Keratinocyte (primary cell): Measurements from ENCODE around the gene MYBPC3. TPM values are rescaled to one million over a fixed set of nuclear protein-coding genes. Genes with fewer than 3 reads are reported as not detected.

ENCODE experiments used
- DNase-seq: peaks from one replicate; pipeline ENCODE4 v3.0.0-alpha.2; 2011; ENCODE audit warnings: low read depth, missing footprints, low spot score
- FAIRE-seq: peaks from 2 replicates; lab custom pipeline; 2011; peaks lifted over from hg19 to GRCh38; lab: Jason Lieb, UNC
- H2AFZ ChIP-seq: 2 replicates; pipeline ENCODE4 v1.6.0; 2012; ENCODE audit warnings: low read length, control low read depth, inconsistent platforms; ENCODE audit not compliant: control insufficient read depth
- H3K27ac ChIP-seq: 2 replicates; pipeline ENCODE4 v1.5.1; 2011; ENCODE audit warnings: low read length; ENCODE audit not compliant: control insufficient read depth, insufficient read depth
- H3K27me3 ChIP-seq: 3 replicates; pipeline ENCODE4 v1.6.0; 2011; ENCODE audit warnings: low read length; ENCODE audit not compliant: control insufficient read depth, insufficient read depth; ENCODE audit errors: extremely low read depth
- H3K36me3 ChIP-seq, 2 experiments: 2 replicates in 1 of 2; 3 replicates in 1 of 2; pipeline ENCODE4 v1.5.1; 2011; ENCODE audit warnings: low read length in 2 of 2, mild to moderate bottlenecking in 1 of 2; ENCODE audit not compliant: control insufficient read depth in 2 of 2, insufficient read depth in 2 of 2; ENCODE audit errors: extremely low read depth in 1 of 2
- H3K4me1 ChIP-seq: 3 replicates; pipeline ENCODE4 v1.5.1; 2011; ENCODE audit warnings: low read length; ENCODE audit not compliant: control insufficient read depth, insufficient read depth; ENCODE audit errors: extremely low read depth
- H3K4me2 ChIP-seq: 3 replicates; pipeline ENCODE4 v1.6.0; 2011; ENCODE audit warnings: low read depth, low read length; ENCODE audit not compliant: control insufficient read depth, insufficient read depth; ENCODE audit errors: extremely low read depth
- H3K4me3 ChIP-seq, 3 experiments: fragments of 200-600 bp in 1 of 3; sonication (generic) in 1 of 3; 2 replicates in 2 of 3; 3 replicates in 1 of 3; pipeline ENCODE4 v1.5.1; 2011 to 2016; ENCODE audit warnings: low read length in 3 of 3, mild to moderate bottlenecking in 3 of 3, control low read depth in 2 of 3, inconsistent platforms in 1 of 3, low read depth in 1 of 3, mixed read lengths in 1 of 3, mixed run types in 1 of 3, moderate library complexity in 1 of 3; ENCODE audit not compliant: control insufficient read depth in 2 of 3, insufficient read depth in 2 of 3; ENCODE audit errors: extremely low read depth in 1 of 3
- H3K79me2 ChIP-seq: 2 replicates; pipeline ENCODE4 v1.6.0; 2012; ENCODE audit warnings: low read length; ENCODE audit not compliant: control insufficient read depth, insufficient read depth
- H3K9ac ChIP-seq: 3 replicates; pipeline ENCODE4 v1.6.0; 2011; ENCODE audit warnings: low read length; ENCODE audit not compliant: control insufficient read depth, insufficient read depth; ENCODE audit errors: extremely low read depth
- H3K9me1 ChIP-seq: 3 replicates; pipeline ENCODE4 v1.6.0; 2011; ENCODE audit warnings: low read length; ENCODE audit not compliant: control insufficient read depth, insufficient read depth; ENCODE audit errors: extremely low read depth
- H3K9me3 ChIP-seq: 2 replicates; pipeline ENCODE4 v1.5.1; 2012; ENCODE audit warnings: low read depth, low read length; ENCODE audit not compliant: control insufficient read depth
- H4K20me1 ChIP-seq: 3 replicates; pipeline ENCODE4 v1.6.0; 2011; ENCODE audit warnings: low read length; ENCODE audit not compliant: control insufficient read depth, insufficient read depth; ENCODE audit errors: extremely low read depth
- EZH2 ChIP-seq: IDR thresholded peaks from one replicate; pipeline ENCODE4 v1.6.1; 2012; ENCODE audit warnings: inconsistent platforms, mild to moderate bottlenecking, low read length, moderate library complexity
- dilution Hi-C: fragments of 300-500 bp; cut with MboI; formaldehyde crosslinking; loops from one replicate; pipeline ENCODE4 v1.7.0; 2020; ENCODE audit warnings: low sequenced_read_pairs; ENCODE audit not compliant: extremely low pct_ligation_motif_present
- polyA plus RNA-seq, 5 experiments: library from polyadenylated mRNA; depleted of rRNA in 3 of 5; stranded (reverse) in 3 of 5; stranded (forward) in 1 of 5; unstranded in 1 of 5; fragments of >200 nt; gene quantifications; 1 replicate in 1 of 5; 2 replicates in 3 of 5; 3 replicates in 1 of 5; pipeline versions ENCODE4 v1.2.1 to v1.2.3, GENCODE V29; 2011 to 2012; ENCODE audit warnings: missing spikeins in 2 of 5, low read depth in 1 of 5, low replicate concordance in 1 of 5
- TF ChIP-seq, protein P1 (sequence below), 3 experiments: IDR thresholded peaks in 1 of 3; conservative IDR thresholded peaks in 1 of 3; optimal IDR thresholded peaks in 1 of 3; 2 replicates in 2 of 3; 3 replicates in 1 of 3; pipeline versions ENCODE3 to v1.5.1; 2011; ENCODE audit warnings: low read length in 3 of 3, mild to moderate bottlenecking in 3 of 3, moderate library complexity in 2 of 3, control low read depth in 1 of 3, inconsistent platforms in 1 of 3; ENCODE audit not compliant: insufficient read depth in 2 of 3; ENCODE audit errors: extremely low read depth in 1 of 3

Gene MYBPC3
- polyA plus RNA-seq, 1 donor (not counting 4 experiments of a cell fraction or from before 2014, with no cell fraction given), result not detected

DNA sequence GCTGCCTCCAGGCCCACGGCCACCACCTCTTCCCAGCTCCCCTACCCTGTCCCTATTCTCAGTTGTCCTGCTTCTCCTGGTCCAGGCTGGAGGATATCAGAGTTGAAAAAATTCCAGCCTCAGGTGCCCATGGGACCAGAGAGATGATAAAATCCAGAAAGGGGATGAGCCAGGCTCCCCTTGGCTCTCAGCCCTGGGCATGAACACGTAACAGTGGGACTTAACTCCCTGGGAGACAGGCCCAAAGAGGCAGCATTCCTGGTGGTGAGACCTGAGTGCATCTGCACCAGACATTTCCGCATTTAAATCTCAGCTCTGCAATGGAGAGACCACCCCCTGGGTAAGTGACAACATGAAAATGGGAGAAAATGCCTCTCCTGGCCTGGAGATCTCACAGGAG lies 45.5 kb upstream of the MYBPC3 start:
- H3K4me1 ChIP-seq, result peaks cover 21% of the 10 kb centered on the region
- H3K27me3 ChIP-seq, result no peaks in the 10 kb centered on the region
- dilution Hi-C loops, result no loop called here
- H3K9me1 ChIP-seq, result no peaks in the 10 kb centered on the region
- no peaks in the 10 kb centered on the region for H4K20me1 ChIP-seq
- H3K79me2 ChIP-seq, result no peaks in the 10 kb centered on the region
- H3K36me3 ChIP-seq, result no peaks in the 10 kb centered on the region
- H2AFZ ChIP-seq, result no peak overlapping the region
- no peak overlapping the region for H3K9ac ChIP-seq
- H3K27ac ChIP-seq, result no peak overlapping the region
- no peak overlapping the region for H3K4me2 ChIP-seq
- no peak for FAIRE-seq
- TF ChIP-seq EZH2, result no peak
- H3K9me3 ChIP-seq, result no peaks in the 10 kb centered on the region
- H3K4me3 ChIP-seq, result no peak overlapping the region
- DNase-seq, result no peak

GRCh38 chr11:47396049-47396320 lies 43.5 kb upstream of the MYBPC3 start:
- dilution Hi-C loops, result no loop called here
- Histone ChIP-seq H3K27me3 (no peaks in the 10 kb centered on the region), H4K20me1 (no peaks in the 10 kb centered on the region), H3K9me1 (no peaks in the 10 kb centered on the region), H3K4me3 (no peak overlapping the region), H3K9ac (no peak overlapping the region), H3K79me2 (no peaks in the 10 kb centered on the region), H3K36me3 (no peaks in the 10 kb centered on the region), H3K4me2 (no peak overlapping the region), H3K4me1 (peaks cover 21% of the 10 kb centered on the region), H3K9me3 (no peaks in the 10 kb centered on the region), H3K27ac (no peak overlapping the region), H2AFZ (no peak overlapping the region)
- no peak for FAIRE-seq
- TF ChIP-seq EZH2, result no peak
- TF ChIP-seq, protein P1, sequence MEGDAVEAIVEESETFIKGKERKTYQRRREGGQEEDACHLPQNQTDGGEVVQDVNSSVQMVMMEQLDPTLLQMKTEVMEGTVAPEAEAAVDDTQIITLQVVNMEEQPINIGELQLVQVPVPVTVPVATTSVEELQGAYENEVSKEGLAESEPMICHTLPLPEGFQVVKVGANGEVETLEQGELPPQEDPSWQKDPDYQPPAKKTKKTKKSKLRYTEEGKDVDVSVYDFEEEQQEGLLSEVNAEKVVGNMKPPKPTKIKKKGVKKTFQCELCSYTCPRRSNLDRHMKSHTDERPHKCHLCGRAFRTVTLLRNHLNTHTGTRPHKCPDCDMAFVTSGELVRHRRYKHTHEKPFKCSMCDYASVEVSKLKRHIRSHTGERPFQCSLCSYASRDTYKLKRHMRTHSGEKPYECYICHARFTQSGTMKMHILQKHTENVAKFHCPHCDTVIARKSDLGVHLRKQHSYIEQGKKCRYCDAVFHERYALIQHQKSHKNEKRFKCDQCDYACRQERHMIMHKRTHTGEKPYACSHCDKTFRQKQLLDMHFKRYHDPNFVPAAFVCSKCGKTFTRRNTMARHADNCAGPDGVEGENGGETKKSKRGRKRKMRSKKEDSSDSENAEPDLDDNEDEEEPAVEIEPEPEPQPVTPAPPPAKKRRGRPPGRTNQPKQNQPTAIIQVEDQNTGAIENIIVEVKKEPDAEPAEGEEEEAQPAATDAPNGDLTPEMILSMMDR (optimal IDR thresholded peaks at IDR 0.05 in 1 of 3, IDR thresholded peaks at IDR 0.05 in 1 of 3, conservative IDR thresholded peaks at IDR 0.05 in 1 of 3; ENCODE audit: extremely low read depth in 1 of 3, insufficient read depth in 2 of 3, low read length in 3 of 3), result no peak
- no peak for DNase-seq
